WERI-Rb-1 (cell line): ENCODE data around the gene ITM2B.

Experiments used
- DNase-seq: peaks from one replicate; pipeline ENCODE4 v3.0.0-alpha.2; 2020
- H3K27ac ChIP-seq: fragments of 250-450 bp; sonication (Bioruptor Pico); 2 replicates; pipeline ENCODE4 v1.5.1; 2020; ENCODE audit warnings: mild to moderate bottlenecking, moderate library complexity
- H3K27me3 ChIP-seq: fragments of 250-450 bp; sonication (Bioruptor Pico); 2 replicates; pipeline ENCODE4 v1.5.1; 2021; ENCODE audit warnings: mild to moderate bottlenecking, low read depth, moderate library complexity; ENCODE audit not compliant: insufficient read depth, severe bottlenecking
- H3K36me3 ChIP-seq: fragments of 250-450 bp; sonication (Bioruptor Pico); 2 replicates; pipeline ENCODE4 v1.5.1; 2020; ENCODE audit warnings: mild to moderate bottlenecking, moderate library complexity
- H3K4me3 ChIP-seq: 2 replicates; pipeline ENCODE4 v1.5.1; 2011; ENCODE audit warnings: low read depth, mild to moderate bottlenecking, control low read depth, low read length
- H3K9me3 ChIP-seq: fragments of 250-450 bp; sonication (Bioruptor Pico); 2 replicates; pipeline ENCODE4 v1.5.1; 2021; ENCODE audit warnings: mild to moderate bottlenecking, moderate library complexity; ENCODE audit not compliant: severe bottlenecking
- CTCF ChIP-seq: IDR thresholded peaks from 2 replicates; pipeline ENCODE4 v1.5.1; 2011; ENCODE audit warnings: low read depth, mild to moderate bottlenecking, control low read depth, inconsistent platforms, low read length

ITM2B gene

GRCh38 chr13:48266150-48266549 lies 33.1 kb downstream of the ITM2B start:
- Histone ChIP-seq H3K27ac (no peak overlapping the region), H3K9me3 (no peaks in the 10 kb centered on the region), H3K27me3 (no peaks in the 10 kb centered on the region), H3K4me3 (no peak overlapping the region), H3K36me3 (no peaks in the 10 kb centered on the region)
- no peak for DNase-seq
- no peak for TF ChIP-seq CTCF

GRCh38 chr13:48266701-48267639 lies 34.0 kb downstream of the ITM2B start:
- Histone ChIP-seq H3K36me3 (no peaks in the 10 kb centered on the region), H3K9me3 (no peaks in the 10 kb centered on the region), H3K27ac (no peak overlapping the region), H3K27me3 (no peaks in the 10 kb centered on the region), H3K4me3 (no peak overlapping the region)
- no peak for DNase-seq
- no peak for TF ChIP-seq CTCF

- Histone ChIP-seq H3K4me3 (no peak overlapping the region), H3K36me3 (no peaks in the 10 kb centered on the region), H3K27me3 (no peaks in the 10 kb centered on the region), H3K9me3 (no peaks in the 10 kb centered on the region), H3K27ac (no peak overlapping the region)
- no peak for DNase-seq
- TF ChIP-seq CTCF, result no peak
These were observed 35.0 kb downstream of the ITM2B start for GRCh38 chr13:48268019-48268418.

GRCh38 chr13:48273346-48273745 lies 40.3 kb downstream of the ITM2B start:
- no peak for TF ChIP-seq CTCF
- Histone ChIP-seq H3K27ac (no peak overlapping the region), H3K27me3 (no peaks in the 10 kb centered on the region), H3K4me3 (no peak overlapping the region), H3K9me3 (no peaks in the 10 kb centered on the region), H3K36me3 (no peaks in the 10 kb centered on the region)
- no peak for DNase-seq

GRCh38 chr13:48275507-48275906 lies 42.5 kb downstream of the ITM2B start:
- Histone ChIP-seq H3K27me3 (no peaks in the 10 kb centered on the region), H3K36me3 (no peaks in the 10 kb centered on the region), H3K9me3 (no peaks in the 10 kb centered on the region), H3K4me3 (no peak overlapping the region), H3K27ac (no peak overlapping the region)
- no peak for TF ChIP-seq CTCF
- DNase-seq, result no peak
